GM19372 (cell line): Measurements from ENCODE around the gene NAA50.

ENCODE experiments used
- ATAC-seq: cut with Tn5 transposase; IDR thresholded peaks from one replicate; pipeline ENCODE4 v1.9.1; 2021; ENCODE audit warnings: mild to moderate bottlenecking, low read depth, moderate library complexity; ENCODE audit not compliant: unreplicated experiment

Gene NAA50

GRCh38 chr3:113745756-113746547 is at the start of gene NAA50:
Gene NAA50, minus strand, starts transcription at chr3:113746249. Its CDS starts 300 bp downstream, at chr3:113745949.
- ATAC-seq, result peak; percentile 48

GRCh38 chr3:113795693-113796092 is 49.6 kb upstream of the NAA50 start:
- ATAC-seq, result no peak

- no peak for ATAC-seq
Observed at GRCh38 chr3:113794526-113794925, 48.5 kb upstream of the NAA50 start.

GRCh38 chr3:113791381-113791780 is 45.3 kb upstream of the NAA50 start:
- ATAC-seq, result no peak

GRCh38 chr3:113783980-113784379 is 37.9 kb upstream of the NAA50 start:
- no peak for ATAC-seq

GRCh38 chr3:113783463-113783862 is 37.4 kb upstream of the NAA50 start:
- ATAC-seq, result no peak

- no peak for ATAC-seq
Observed at GRCh38 chr3:113776564-113776963, 30.5 kb upstream of the NAA50 start.

- ATAC-seq, result no peak
Observed at GRCh38 chr3:113775516-113775915, 29.5 kb upstream of the NAA50 start.

- no peak for ATAC-seq
Observed at GRCh38 chr3:113773381-113773780, 27.3 kb upstream of the NAA50 start.

- ATAC-seq, result no peak
Observed at GRCh38 chr3:113771993-113772392, 25.9 kb upstream of the NAA50 start.

GRCh38 chr3:113769551-113769950 is 23.5 kb upstream of the NAA50 start:
- ATAC-seq, result peak; percentile 70

- ATAC-seq, result no peak
Observed at GRCh38 chr3:113764698-113765097, 18.6 kb upstream of the NAA50 start.

GRCh38 chr3:113758389-113759024 is 12.5 kb upstream of the NAA50 start:
- no peak for ATAC-seq

GRCh38 chr3:113754494-113755159 is 8.6 kb upstream of the NAA50 start:
- peak; percentile 85 for ATAC-seq

GRCh38 chr3:113753376-113753985 is 7.4 kb upstream of the NAA50 start:
- no peak for ATAC-seq

- no peak for ATAC-seq
Observed at GRCh38 chr3:113751141-113751540, 5.1 kb upstream of the NAA50 start.

- no peak for ATAC-seq
Observed at GRCh38 chr3:113747283-113748046, 1.4 kb upstream of the NAA50 start.

- ATAC-seq, result peak; percentile 40
Observed at GRCh38 chr3:113746548-113747282, 666 bp upstream of the NAA50 start, which contains the start of gene ATP6V1A. Gene ATP6V1A, plus strand, starts transcription at chr3:113747035. Its CDS starts 31,719 bp downstream, at chr3:113778754.

GRCh38 chr3:113744941-113745755 is 901 bp downstream of the NAA50 start:
- ATAC-seq, result peak; percentile 51
